ENCODE results near the gene MYH11. TPM values are rescaled to one million over a fixed set of nuclear protein-coding genes. Genes with fewer than 3 reads are reported as not detected.
"Not testable (repeated sequence)": the region's sequence is repeated elsewhere in the genome, so short reads cannot be mapped to it uniquely, and the experiment has no call there.

Gene MYH11
- total and polyA plus RNA-seq, 10 of the 15 experiments (the other 5 are each of a cell fraction or from before 2014, with no cell fraction given) = 0.01 to 1.9 (median 0.13) TPM; not detected in 1

DNA sequence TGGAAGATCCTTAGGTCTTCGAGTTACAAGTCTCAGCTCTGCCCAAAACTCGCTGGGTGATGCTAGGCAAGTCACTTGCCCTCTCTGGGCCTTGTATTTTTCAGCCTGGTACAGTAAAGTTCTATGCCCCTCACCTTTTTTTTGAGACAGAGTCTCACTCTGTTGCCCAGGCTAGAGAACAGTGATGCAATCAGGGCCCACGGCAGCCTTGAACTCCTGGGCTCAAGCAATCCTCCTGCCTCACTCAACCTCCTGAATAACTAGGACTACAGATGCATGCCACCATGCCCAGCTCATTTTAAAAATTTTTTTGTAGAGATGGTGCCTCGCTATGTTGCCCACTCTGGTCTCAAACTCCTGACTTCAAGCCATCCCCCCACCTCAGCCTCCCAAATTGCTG is 3.8 kb downstream of the MYH11 start:
- 14% methylated on average over 4 of the region's 4 CpGs for WGBS (ENCODE audit: insufficient coverage, insufficient replicate concordance, low lambda C conversion rate, missing lambda C conversion rate)
- FAIRE-seq (no peak), ATAC-seq (no peak), DNase-seq (ENCODE audit: low read depth, low spot score) (no peak)
- H2AFZ ChIP-seq (ENCODE audit: control insufficient read depth, low read depth, low read length) = no peak overlapping the region
- H3K4me2 ChIP-seq (ENCODE audit: control insufficient read depth, insufficient read depth) = no peak overlapping the region
- intact Hi-C loops (cut with micrococcal nuclease; ENCODE audit: unreplicated experiment) (no loop called here), in situ Hi-C loops (cut with MboI) (no loop called here)
- ChIA-PET SMC1A (ENCODE audit: uncharacterized antibody, unreplicated experiment) (no interaction called here), POLR2A (no interaction called here), CTCF (no interaction called here), RAD21 (ENCODE audit: unreplicated experiment) (no interaction called here)
- peaks cover 18% of the 10 kb centered on the region; the same call in 1 of the 2 replicates for H3K4me1 ChIP-seq (ENCODE audit: control insufficient read depth, insufficient read depth, low read length)
- H3K36me3 ChIP-seq (ENCODE audit: control insufficient read depth in 2 of 2, insufficient read depth in 2 of 2, low read length in 1 of 2) = no peaks in the 10 kb centered on the region
- H3K79me2 ChIP-seq (ENCODE audit: control insufficient read depth, insufficient read depth, low read length) = no peaks in the 10 kb centered on the region
- no peak overlapping the region for H3K27ac ChIP-seq (ENCODE audit: control insufficient read depth, insufficient read depth)
- no peaks in the 10 kb centered on the region for H3K9me3 ChIP-seq (replicated peaks; ENCODE audit: control insufficient read depth, insufficient read depth, low read length)
- TF ChIP-seq ZNF207 (IDR thresholded peaks at IDR 0.05; ENCODE audit: borderline replicate concordance) = no peak
- TF ChIP-seq ZNF274 (IDR thresholded peaks at IDR 0.05; ENCODE audit: insufficient read depth, insufficient read length) = no peak
- no peak for TF ChIP-seq RAD21 (IDR thresholded peaks at IDR 0.05; ENCODE audit: insufficient read depth, low read depth, low read length)
- no peak for TF ChIP-seq PRDM15 (CRISPR knock-in tag; IDR thresholded peaks at IDR 0.05)
- no peak for TF ChIP-seq JUND (IDR thresholded peaks at IDR 0.05; ENCODE audit: low read depth, low read length)
- TF ChIP-seq NRF1 (conservative IDR thresholded peaks at IDR 0.05; ENCODE audit: low read depth, low read length) = no peak
- TF ChIP-seq RUNX3 (IDR thresholded peaks at IDR 0.05; ENCODE audit: low read length) = no peak
- TF ChIP-seq, protein P1, sequence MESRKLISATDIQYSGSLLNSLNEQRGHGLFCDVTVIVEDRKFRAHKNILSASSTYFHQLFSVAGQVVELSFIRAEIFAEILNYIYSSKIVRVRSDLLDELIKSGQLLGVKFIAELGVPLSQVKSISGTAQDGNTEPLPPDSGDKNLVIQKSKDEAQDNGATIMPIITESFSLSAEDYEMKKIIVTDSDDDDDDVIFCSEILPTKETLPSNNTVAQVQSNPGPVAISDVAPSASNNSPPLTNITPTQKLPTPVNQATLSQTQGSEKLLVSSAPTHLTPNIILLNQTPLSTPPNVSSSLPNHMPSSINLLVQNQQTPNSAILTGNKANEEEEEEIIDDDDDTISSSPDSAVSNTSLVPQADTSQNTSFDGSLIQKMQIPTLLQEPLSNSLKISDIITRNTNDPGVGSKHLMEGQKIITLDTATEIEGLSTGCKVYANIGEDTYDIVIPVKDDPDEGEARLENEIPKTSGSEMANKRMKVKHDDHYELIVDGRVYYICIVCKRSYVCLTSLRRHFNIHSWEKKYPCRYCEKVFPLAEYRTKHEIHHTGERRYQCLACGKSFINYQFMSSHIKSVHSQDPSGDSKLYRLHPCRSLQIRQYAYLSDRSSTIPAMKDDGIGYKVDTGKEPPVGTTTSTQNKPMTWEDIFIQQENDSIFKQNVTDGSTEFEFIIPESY (IDR thresholded peaks at IDR 0.05) = no peak
- TF ChIP-seq HCFC1 (IDR thresholded peaks at IDR 0.05; ENCODE audit: low read length) = no peak
- TF ChIP-seq FOXM1 (IDR thresholded peaks at IDR 0.05; ENCODE audit: low read depth, low read length) = no peak
- H3K27me3 ChIP-seq (replicated peaks in 1 of 2; ENCODE audit: control insufficient read depth in 2 of 2, insufficient read depth in 2 of 2, low read length in 1 of 2) = peaks cover 7 to 8% of the 10 kb centered on the region in 2 experiments
- H4K20me1 ChIP-seq (ENCODE audit: control insufficient read depth, insufficient read depth) = no peaks in the 10 kb centered on the region
- H3K9ac ChIP-seq (ENCODE audit: control insufficient read depth, insufficient read depth, low read length) = no peak overlapping the region
- BruUV-seq (replicated peaks) = no TSS peak
- H3K4me3 ChIP-seq = no peak overlapping the region

- H3K4me2 ChIP-seq (ENCODE audit: control insufficient read depth, insufficient read depth); RAD21 ChIA-PET (ENCODE audit: unreplicated experiment); in situ Hi-C loops (cut with MboI); H3K79me2 ChIP-seq (ENCODE audit: control insufficient read depth, insufficient read depth, low read length); ATAC-seq; H3K9me3 ChIP-seq (replicated peaks; ENCODE audit: control insufficient read depth, insufficient read depth, low read length); H4K20me1 ChIP-seq (ENCODE audit: control insufficient read depth, insufficient read depth); H3K27ac ChIP-seq (ENCODE audit: control insufficient read depth, insufficient read depth); H3K9ac ChIP-seq (ENCODE audit: control insufficient read depth, insufficient read depth, low read length); DNase-seq (ENCODE audit: low read depth, low spot score); CTCF ChIA-PET; H3K27me3 ChIP-seq (replicated peaks in 1 of 2; ENCODE audit: control insufficient read depth in 2 of 2, insufficient read depth in 2 of 2, low read length in 1 of 2); H2AFZ ChIP-seq (ENCODE audit: control insufficient read depth, low read depth, low read length); intact Hi-C loops (cut with micrococcal nuclease; ENCODE audit: unreplicated experiment); H3K36me3 ChIP-seq (ENCODE audit: control insufficient read depth in 2 of 2, insufficient read depth in 2 of 2, low read length in 1 of 2); H3K4me1 ChIP-seq (ENCODE audit: control insufficient read depth, insufficient read depth, low read length); BruUV-seq (replicated peaks); SMC1A ChIA-PET (ENCODE audit: uncharacterized antibody, unreplicated experiment); H3K4me3 ChIP-seq; FAIRE-seq; POLR2A ChIA-PET: not testable (repeated sequence)
- 56% methylated on average over 6 of the region's 6 CpGs for WGBS (ENCODE audit: insufficient coverage, insufficient replicate concordance, low lambda C conversion rate, missing lambda C conversion rate)
These were observed 6.3 kb downstream of the MYH11 start for GRCh38 chr16:15850555-15850954.
